ENCODE data around the gene DNASE1L3. TPM values are rescaled to one million over a fixed set of nuclear protein-coding genes. Genes with fewer than 3 reads are reported as not detected.
"Not testable (repeated sequence)": the region's sequence is repeated elsewhere in the genome, so short reads cannot be mapped to it uniquely, and the experiment has no call there.

DNASE1L3 gene
- total and polyA plus RNA-seq, 2 of the 8 experiments (the other 6 are each of a cell fraction or from before 2014, with no cell fraction given) = not detected

DNA sequence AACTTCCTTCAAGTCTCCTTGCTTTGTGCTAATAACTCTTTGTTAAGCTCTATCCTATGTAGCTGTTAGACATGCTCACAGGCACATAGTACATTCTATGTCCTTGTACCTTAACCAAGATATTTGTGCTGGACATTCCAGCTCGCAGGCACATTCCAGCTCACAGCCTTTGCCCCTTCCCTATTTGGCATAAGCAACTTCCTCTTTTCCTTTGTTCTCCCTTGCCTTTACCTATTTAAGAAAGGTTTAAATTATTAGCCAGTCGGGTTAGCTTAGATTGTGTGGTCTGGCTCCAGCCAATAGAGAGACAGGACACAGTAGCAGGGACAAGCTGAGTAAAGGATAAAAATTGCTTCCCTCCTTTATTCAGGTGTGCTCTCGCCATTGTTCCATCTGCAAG, 9.3 kb downstream of the DNASE1L3 start:
- H3K18ac ChIP-seq (ENCODE audit: extremely low read depth, low read length); H3K23me2 ChIP-seq (ENCODE audit: low read depth, low read length); H3K14ac ChIP-seq (ENCODE audit: insufficient read length); H4K91ac ChIP-seq (replicated peaks; ENCODE audit: insufficient read length, low read length); H2AFZ ChIP-seq (ENCODE audit: low read length); FAIRE-seq; H3K4me1 ChIP-seq (replicated peaks in 1 of 4; ENCODE audit: control insufficient read depth in 3 of 4, insufficient read depth in 4 of 4, low read length in 3 of 4); DNase-seq (ENCODE audit: low read depth in 1 of 2, low spot score in 2 of 2); H2BK12ac ChIP-seq (ENCODE audit: low read depth, low read length); H2BK20ac ChIP-seq (ENCODE audit: low read length); POLR2A ChIA-PET (ENCODE audit: partially characterized antibody); H3K79me1 ChIP-seq (ENCODE audit: low read depth, low read length); H4K20me1 ChIP-seq (replicated peaks in 1 of 2; ENCODE audit: control insufficient read depth in 1 of 2, insufficient read depth in 2 of 2, low read length in 2 of 2); H2BK120ac ChIP-seq (replicated peaks; ENCODE audit: low read depth, low read length); H3K56ac ChIP-seq (replicated peaks; ENCODE audit: insufficient read length, low read depth, low read length); H3K36me3 ChIP-seq (ENCODE audit: control insufficient read depth in 2 of 4, insufficient read depth in 4 of 4, low read length in 3 of 4); H3K27ac ChIP-seq (ENCODE audit: low read depth, low read length); H3K4ac ChIP-seq (replicated peaks; ENCODE audit: insufficient read length, low read depth, low read length); H3K4me3 ChIP-seq (ENCODE audit: extremely low read depth in 1 of 4, insufficient read depth in 2 of 4, low read depth in 3 of 4, low read length in 4 of 4); H4K5ac ChIP-seq (ENCODE audit: insufficient read length, low read depth, low read length); H4K8ac ChIP-seq (ENCODE audit: extremely low read depth, insufficient read depth, low read length); H3K9ac ChIP-seq (replicated peaks in 1 of 4; ENCODE audit: extremely low read depth in 1 of 4, low read depth in 3 of 4, low read length in 3 of 4); H3K79me2 ChIP-seq (ENCODE audit: control insufficient read depth in 1 of 2, insufficient read depth in 2 of 2, low read length in 2 of 2); H2BK15ac ChIP-seq (ENCODE audit: low read length); H2BK5ac ChIP-seq (ENCODE audit: low read depth, low read length); H2AK5ac ChIP-seq (ENCODE audit: low read depth, low read length); H3K9me3 ChIP-seq (ENCODE audit: insufficient read depth in 2 of 2, low read depth in 1 of 2, low read length in 1 of 2); H3K4me2 ChIP-seq (ENCODE audit: insufficient read depth in 1 of 2, low read depth in 2 of 2, low read length in 2 of 2); H3K27me3 ChIP-seq (replicated peaks in 1 of 4; ENCODE audit: control insufficient read depth in 3 of 4, extremely low read depth in 1 of 4, insufficient read depth in 3 of 4, low read length in 3 of 4); H3K23ac ChIP-seq (ENCODE audit: insufficient read length): not testable (repeated sequence)
- CTCF ChIA-PET (ENCODE audit: partially characterized antibody) = interaction anchor here (0.8 to 1.9 kb wide), 5 partner anchors 12 to 98 kb away, joined by 4 to 11 read pairs (median 6); no protein-coding TSS in a partner anchor
- WGBS, 2 experiments (ENCODE audit: extremely low coverage in 1 of 2, insufficient coverage in 1 of 2, insufficient read length in 1 of 2, insufficient replicate concordance in 2 of 2, low coverage in 1 of 2, low lambda C conversion rate in 2 of 2, missing lambda C conversion rate in 1 of 2) = 84% methylated on average over 3 of the region's 3 CpGs; no CpG with 5 or more reads in 1 of the 2 experiments

Data from H1 (cell line).